ENCODE measurements around the gene GTF3C1. TPM values are rescaled to one million over a fixed set of nuclear protein-coding genes. Genes with fewer than 3 reads are reported as not detected.
"Not testable (repeated sequence)": the region's sequence is repeated elsewhere in the genome, so short reads cannot be mapped to it uniquely, and the experiment has no call there.

GTF3C1 gene
- total RNA-seq, 2 donors from 2014 or later: 51.9 to 83.2 TPM

DNA sequence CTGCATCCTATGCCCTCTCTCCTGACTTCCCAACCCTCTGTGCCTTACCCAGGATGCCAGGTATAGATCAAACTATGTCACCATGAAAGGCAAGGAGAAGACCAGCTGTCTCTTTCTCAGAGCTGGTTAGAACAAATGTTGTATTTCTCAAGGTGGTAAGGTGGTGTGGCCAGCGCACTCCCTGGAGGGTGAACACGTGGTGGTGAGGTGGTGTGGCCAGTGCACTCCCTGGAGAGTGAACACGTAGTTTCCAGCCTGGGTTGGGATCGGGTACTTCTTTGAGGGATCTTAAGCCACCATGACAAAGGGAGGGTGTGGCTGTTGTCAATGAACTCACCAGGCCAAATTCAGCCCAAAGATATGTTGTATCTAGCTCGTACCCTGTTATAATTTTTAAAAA, 27.0 kb upstream of the GTF3C1 start:
- H3K9me3 ChIP-seq: no peaks in the 10 kb centered on the region
- DNase-seq (ENCODE audit: low spot score): no peak
- peaks cover 4 to 13% of the 10 kb centered on the region in 2 donors for H3K4me1 ChIP-seq (ENCODE audit: control insufficient read depth in 1 of 2, low read depth in 2 of 2)
- H3K27ac ChIP-seq: no peak overlapping the region
- no peak overlapping the region for H3K4me3 ChIP-seq
- TF ChIP-seq, protein P1, sequence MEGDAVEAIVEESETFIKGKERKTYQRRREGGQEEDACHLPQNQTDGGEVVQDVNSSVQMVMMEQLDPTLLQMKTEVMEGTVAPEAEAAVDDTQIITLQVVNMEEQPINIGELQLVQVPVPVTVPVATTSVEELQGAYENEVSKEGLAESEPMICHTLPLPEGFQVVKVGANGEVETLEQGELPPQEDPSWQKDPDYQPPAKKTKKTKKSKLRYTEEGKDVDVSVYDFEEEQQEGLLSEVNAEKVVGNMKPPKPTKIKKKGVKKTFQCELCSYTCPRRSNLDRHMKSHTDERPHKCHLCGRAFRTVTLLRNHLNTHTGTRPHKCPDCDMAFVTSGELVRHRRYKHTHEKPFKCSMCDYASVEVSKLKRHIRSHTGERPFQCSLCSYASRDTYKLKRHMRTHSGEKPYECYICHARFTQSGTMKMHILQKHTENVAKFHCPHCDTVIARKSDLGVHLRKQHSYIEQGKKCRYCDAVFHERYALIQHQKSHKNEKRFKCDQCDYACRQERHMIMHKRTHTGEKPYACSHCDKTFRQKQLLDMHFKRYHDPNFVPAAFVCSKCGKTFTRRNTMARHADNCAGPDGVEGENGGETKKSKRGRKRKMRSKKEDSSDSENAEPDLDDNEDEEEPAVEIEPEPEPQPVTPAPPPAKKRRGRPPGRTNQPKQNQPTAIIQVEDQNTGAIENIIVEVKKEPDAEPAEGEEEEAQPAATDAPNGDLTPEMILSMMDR (IDR thresholded peaks at IDR 0.05): no peak
- ATAC-seq (ENCODE audit: insufficient number of reproducible peaks, low FRiP score, low read depth): no peak
- H3K27me3 ChIP-seq (replicated peaks; ENCODE audit: insufficient read depth): no peaks in the 10 kb centered on the region
- H3K36me3 ChIP-seq: no peaks in the 10 kb centered on the region

DNA sequence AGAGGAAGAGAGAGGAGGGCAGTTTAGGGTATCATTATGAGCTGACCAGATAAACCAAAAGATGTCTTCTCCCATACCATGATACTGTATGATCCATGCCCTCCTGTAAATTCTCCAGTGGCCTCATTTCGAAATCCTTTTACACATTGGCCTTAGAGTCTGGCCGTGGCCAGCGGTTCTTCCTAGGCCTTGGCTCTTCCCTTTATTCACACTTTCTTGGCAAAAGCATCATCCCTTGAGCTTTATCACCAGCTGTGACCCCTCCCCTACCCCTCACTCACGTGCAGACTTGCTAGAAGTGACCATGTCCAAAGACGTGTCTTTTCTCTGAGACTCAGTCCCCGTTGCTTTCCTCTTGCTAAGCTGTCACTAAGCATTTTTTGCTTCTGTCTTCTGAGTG, 23.0 kb upstream of the GTF3C1 start:
- ATAC-seq (ENCODE audit: insufficient number of reproducible peaks, low FRiP score, low read depth) (no peak), DNase-seq (ENCODE audit: low spot score) (no peak)
- H3K27ac ChIP-seq: no peak overlapping the region
- H3K4me3 ChIP-seq: no peak overlapping the region
- TF ChIP-seq, protein P1 (IDR thresholded peaks at IDR 0.05): no peak
- no peaks in the 10 kb centered on the region for H3K9me3 ChIP-seq
- no peaks in the 10 kb centered on the region for H3K36me3 ChIP-seq
- no peaks in the 10 kb centered on the region for H3K27me3 ChIP-seq (replicated peaks; ENCODE audit: insufficient read depth)
- H3K4me1 ChIP-seq (ENCODE audit: control insufficient read depth in 1 of 2, low read depth in 2 of 2): no peaks in the 10 kb centered on the region

DNA sequence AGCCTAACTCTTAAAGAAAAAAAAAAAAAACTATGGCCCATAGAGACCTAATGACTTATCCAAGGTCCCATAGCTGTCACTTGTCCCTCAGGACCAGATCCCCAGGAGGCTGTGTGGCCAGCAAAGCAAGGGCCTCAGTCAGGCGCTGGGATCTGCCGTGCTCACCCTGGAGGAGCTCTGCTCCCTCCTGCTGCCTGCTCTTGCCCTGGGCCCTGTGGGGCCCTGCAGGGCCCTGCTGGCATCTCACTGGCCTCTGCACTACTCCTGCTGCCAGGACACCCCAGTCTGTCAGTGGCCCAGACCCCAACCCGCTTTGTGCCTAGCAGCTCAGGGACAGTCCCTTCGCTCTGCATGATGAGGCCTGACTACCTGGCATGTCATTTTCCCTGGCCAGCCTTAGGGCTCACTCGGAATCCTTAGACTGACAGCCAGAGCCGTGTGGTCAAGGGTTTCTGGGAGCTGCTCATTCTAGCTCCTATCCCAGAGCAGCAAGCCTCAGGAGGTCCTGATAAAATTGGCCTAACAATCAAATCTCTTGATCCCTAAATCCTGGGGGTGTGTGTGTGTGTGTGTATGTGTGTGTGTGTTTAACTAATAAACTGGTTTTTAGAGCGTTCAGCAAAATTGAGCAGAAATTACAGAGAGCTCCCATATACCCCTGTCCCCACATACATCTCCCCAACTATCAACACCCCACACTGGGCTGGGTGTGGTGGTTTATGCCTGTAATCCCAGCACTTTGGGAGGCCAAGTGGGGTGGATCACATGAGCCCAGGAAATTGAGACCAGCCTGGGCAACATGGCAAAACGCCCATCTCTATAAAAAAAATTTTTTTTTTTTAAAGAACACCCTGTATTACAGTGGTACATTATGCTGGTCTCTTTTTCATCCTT, 22.0 kb upstream of the GTF3C1 start:
- H3K27ac ChIP-seq: no peak overlapping the region
- no peaks in the 10 kb centered on the region for H3K9me3 ChIP-seq
- TF ChIP-seq, protein P1 (IDR thresholded peaks at IDR 0.05): no peak
- no peaks in the 10 kb centered on the region for H3K4me1 ChIP-seq (ENCODE audit: control insufficient read depth in 1 of 2, low read depth in 2 of 2)
- no peaks in the 10 kb centered on the region for H3K27me3 ChIP-seq (replicated peaks; ENCODE audit: insufficient read depth)
- no peaks in the 10 kb centered on the region for H3K36me3 ChIP-seq
- DNase-seq (ENCODE audit: low spot score) (no peak), ATAC-seq (ENCODE audit: insufficient number of reproducible peaks, low FRiP score, low read depth) (no peak)
- H3K4me3 ChIP-seq: no peak overlapping the region

DNA sequence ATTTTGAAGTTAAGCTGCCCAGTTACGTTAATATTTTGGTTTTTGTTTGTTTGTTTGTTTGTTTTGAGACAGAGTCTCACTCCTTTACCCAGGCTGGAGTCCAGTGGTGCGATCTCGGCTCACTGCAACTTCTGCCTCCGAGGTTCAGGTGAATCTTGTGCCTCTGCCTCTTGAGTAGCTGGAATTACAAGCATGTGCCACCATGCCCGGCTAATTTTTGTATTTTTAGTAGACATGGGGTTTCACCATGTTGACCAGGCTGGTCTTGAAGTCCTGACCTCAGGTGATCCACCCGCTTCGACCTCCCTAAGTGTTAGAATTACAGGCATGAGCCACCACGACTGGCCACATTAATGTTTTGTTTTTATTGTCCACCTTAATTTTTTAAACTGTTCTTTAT, 21.3 kb upstream of the GTF3C1 start:
- not testable (repeated sequence) for H3K4me3 ChIP-seq; DNase-seq (ENCODE audit: low spot score); H3K27ac ChIP-seq; H3K4me1 ChIP-seq (ENCODE audit: control insufficient read depth in 1 of 2, low read depth in 2 of 2); ATAC-seq (ENCODE audit: insufficient number of reproducible peaks, low FRiP score, low read depth); H3K36me3 ChIP-seq; H3K9me3 ChIP-seq; H3K27me3 ChIP-seq (replicated peaks; ENCODE audit: insufficient read depth)

DNA sequence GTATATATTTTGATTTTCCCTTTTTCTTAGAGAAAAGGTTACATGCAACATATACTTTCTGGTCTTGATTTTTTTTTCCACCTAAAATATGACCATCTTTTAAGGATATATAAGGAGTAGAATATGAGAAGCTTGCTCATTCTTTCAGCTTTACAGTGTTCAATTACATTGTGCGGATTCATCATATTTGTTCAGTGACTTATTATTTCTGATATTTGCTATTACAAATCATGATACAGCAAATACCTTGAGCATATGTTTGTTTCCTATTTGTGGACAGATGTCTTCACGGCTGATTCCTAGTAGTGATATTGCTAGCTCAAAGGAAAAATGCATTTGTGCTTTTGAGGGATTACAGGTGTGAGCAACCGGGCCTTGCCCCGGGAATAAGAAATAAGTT, 18.4 kb upstream of the GTF3C1 start:
- Histone ChIP-seq H3K9me3 (no peaks in the 10 kb centered on the region), H3K36me3 (no peaks in the 10 kb centered on the region), H3K27ac (no peak overlapping the region), H3K27me3 (replicated peaks; ENCODE audit: insufficient read depth) (no peaks in the 10 kb centered on the region), H3K4me3 (no peak overlapping the region), H3K4me1 (ENCODE audit: control insufficient read depth in 1 of 2, low read depth in 2 of 2) (no peaks in the 10 kb centered on the region)
- ATAC-seq (ENCODE audit: insufficient number of reproducible peaks, low FRiP score, low read depth): no peak
- TF ChIP-seq, protein P1 (IDR thresholded peaks at IDR 0.05): no peak
- DNase-seq (ENCODE audit: low spot score): no peak

Data from thoracic aorta (tissue), 2 donors.